ENCODE measurements around the gene SLC35F3. TPM values are rescaled to one million over a fixed set of nuclear protein-coding genes. Genes with fewer than 3 reads are reported as not detected.
A peak's percentile ranks its signal among the peaks of the same experiment; 100 is the strongest.

SLC35F3 gene
- total RNA-seq, 2 donors from 2014 or later: 14.4 to 14.8 TPM

DNA sequence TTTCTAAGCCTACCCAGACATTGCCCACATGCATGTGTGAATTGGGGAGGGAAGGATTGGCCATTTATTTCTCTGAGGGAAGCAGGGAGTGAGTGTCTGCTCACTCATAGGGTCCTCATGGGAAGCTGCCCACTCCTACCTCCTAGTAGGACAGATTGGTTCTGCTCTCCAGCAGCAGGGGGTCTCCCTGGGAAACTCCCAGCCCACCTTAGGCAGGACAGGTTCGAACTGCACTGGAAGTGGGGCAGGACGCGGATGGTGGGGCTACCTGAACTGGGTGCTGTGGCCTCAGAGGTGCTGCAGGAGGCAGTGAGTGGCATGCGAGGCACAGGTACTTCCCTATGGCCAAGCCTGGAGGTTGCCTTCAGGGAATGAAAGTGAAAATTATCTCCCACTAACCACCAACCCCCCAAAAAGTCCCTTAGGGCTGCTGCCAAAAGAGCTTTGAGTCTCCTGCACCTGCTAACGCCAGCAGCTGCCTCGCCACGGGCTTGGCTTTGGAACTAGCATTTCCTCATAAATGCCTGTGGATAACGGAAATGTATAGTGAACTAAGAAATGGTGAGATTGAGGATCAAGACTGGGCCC is 311.7 kb downstream of the SLC35F3 start:
- whole genome bisulfite sequencing, 2 experiments (ENCODE audit: insufficient coverage in 1 of 2, insufficient read length in 1 of 2): 92 to 96% methylated on average over 4 to 8 of the region's 8 CpGs
- H3K27me3 ChIP-seq (ENCODE audit: control insufficient read depth, insufficient read depth, low read length, poor library complexity, severe bottlenecking): no peaks in the 10 kb centered on the region
- H3K27ac ChIP-seq (ENCODE audit: low read depth, low read length): no peak overlapping the region
- Mint-ChIP-seq H3K27me3 (ENCODE audit: insufficient read depth) (no peaks in the 10 kb centered on the region), H3K9me3 (peaks cover 11% of the 10 kb centered on the region), H3K4me1 (peaks cover 35% of the 10 kb centered on the region), H3K4me3 (peak overlapping the region; percentile 84), H3K27ac (no peak overlapping the region), H3K36me3 (ENCODE audit: low read depth) (peaks cover 13% of the 10 kb centered on the region)
- no peaks in the 10 kb centered on the region for H3K36me3 ChIP-seq (ENCODE audit: control insufficient read depth, insufficient read depth, low read length)
- H3K4me3 ChIP-seq (ENCODE audit: low read length): no peak overlapping the region
- TF ChIP-seq, protein P1, sequence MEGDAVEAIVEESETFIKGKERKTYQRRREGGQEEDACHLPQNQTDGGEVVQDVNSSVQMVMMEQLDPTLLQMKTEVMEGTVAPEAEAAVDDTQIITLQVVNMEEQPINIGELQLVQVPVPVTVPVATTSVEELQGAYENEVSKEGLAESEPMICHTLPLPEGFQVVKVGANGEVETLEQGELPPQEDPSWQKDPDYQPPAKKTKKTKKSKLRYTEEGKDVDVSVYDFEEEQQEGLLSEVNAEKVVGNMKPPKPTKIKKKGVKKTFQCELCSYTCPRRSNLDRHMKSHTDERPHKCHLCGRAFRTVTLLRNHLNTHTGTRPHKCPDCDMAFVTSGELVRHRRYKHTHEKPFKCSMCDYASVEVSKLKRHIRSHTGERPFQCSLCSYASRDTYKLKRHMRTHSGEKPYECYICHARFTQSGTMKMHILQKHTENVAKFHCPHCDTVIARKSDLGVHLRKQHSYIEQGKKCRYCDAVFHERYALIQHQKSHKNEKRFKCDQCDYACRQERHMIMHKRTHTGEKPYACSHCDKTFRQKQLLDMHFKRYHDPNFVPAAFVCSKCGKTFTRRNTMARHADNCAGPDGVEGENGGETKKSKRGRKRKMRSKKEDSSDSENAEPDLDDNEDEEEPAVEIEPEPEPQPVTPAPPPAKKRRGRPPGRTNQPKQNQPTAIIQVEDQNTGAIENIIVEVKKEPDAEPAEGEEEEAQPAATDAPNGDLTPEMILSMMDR (conservative IDR thresholded peaks at IDR 0.05): no peak
- peaks cover 7% of the 10 kb centered on the region for H3K4me1 ChIP-seq (ENCODE audit: control insufficient read depth, insufficient read depth, low read length)
- no peak overlapping the region for H3K9ac ChIP-seq (ENCODE audit: extremely low read depth, low read length, poor library complexity, severe bottlenecking)
- peaks cover 12% of the 10 kb centered on the region for H3K9me3 ChIP-seq (ENCODE audit: control insufficient read depth, low read length)
- no peak for DNase-seq

DNA sequence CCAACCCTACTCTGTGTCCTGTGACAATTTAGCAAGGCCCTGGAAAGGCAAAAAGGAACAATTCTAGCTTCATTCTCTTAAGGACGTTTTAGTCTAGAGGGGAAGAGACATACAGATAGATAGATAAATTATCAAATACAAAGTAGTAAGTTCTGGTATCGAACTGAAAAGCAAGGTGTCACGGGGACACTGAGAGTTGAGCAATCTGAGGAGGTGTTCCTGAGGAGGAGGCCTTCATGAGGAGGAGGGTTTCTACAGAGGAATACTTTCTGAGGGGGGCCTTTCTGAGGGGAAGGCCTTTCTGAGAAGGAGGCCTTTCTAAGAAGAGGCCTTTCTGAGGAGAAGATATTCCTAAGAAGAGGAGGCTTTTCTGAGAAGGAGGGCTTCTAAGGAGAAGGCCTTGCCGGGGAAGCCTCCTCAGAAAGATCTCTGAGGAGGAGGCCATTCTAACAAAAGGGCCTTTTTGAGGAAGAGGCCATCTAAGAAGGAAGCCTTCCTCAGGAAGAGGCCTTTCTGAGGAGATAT is 312.9 kb downstream of the SLC35F3 start:
- Mint-ChIP-seq H3K4me1 (peaks cover 35% of the 10 kb centered on the region), H3K27me3 (ENCODE audit: insufficient read depth) (no peaks in the 10 kb centered on the region), H3K9me3 (no peaks in the 10 kb centered on the region), H3K27ac (no peak overlapping the region), H3K36me3 (ENCODE audit: low read depth) (peaks cover 3% of the 10 kb centered on the region), H3K4me3 (no peak overlapping the region)
- Histone ChIP-seq H3K36me3 (ENCODE audit: control insufficient read depth, insufficient read depth, low read length) (no peaks in the 10 kb centered on the region), H3K4me1 (ENCODE audit: control insufficient read depth, insufficient read depth, low read length) (peaks cover 7% of the 10 kb centered on the region), H3K9me3 (ENCODE audit: control insufficient read depth, low read length) (peaks cover 14% of the 10 kb centered on the region), H3K27me3 (ENCODE audit: control insufficient read depth, insufficient read depth, low read length, poor library complexity, severe bottlenecking) (no peaks in the 10 kb centered on the region), H3K9ac (ENCODE audit: extremely low read depth, low read length, poor library complexity, severe bottlenecking) (no peak overlapping the region), H3K4me3 (ENCODE audit: low read length) (no peak overlapping the region), H3K27ac (ENCODE audit: low read depth, low read length) (no peak overlapping the region)
- no peak for DNase-seq
- WGBS, 2 experiments (ENCODE audit: insufficient coverage in 1 of 2, insufficient read length in 1 of 2): 91 to 96% methylated on average over 3 to 4 of the region's 4 CpGs
- TF ChIP-seq, protein P1 (conservative IDR thresholded peaks at IDR 0.05): no peak

DNA sequence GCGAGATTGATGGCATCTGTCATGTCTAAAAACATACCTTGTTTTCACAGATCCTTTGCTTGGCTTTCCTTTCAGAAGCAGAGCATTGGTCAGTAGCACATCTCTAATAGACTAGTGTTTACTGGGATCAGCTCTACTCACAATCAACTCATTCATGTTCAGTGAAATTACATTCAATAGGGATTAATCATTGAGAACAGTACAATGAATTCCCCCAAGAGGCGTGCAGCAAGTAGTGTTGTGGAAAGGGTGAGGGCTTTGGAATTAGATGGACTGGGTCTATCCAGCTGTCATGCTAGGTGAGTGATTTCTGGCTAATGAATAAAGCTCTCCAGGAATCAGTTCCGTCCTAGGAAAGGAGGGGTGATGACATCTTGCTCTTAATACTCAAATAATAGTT is 313.6 kb downstream of the SLC35F3 start:
- H3K27ac ChIP-seq (ENCODE audit: low read depth, low read length): no peak overlapping the region
- no peak overlapping the region for H3K4me3 Mint-ChIP-seq
- peaks cover 3% of the 10 kb centered on the region for H3K36me3 Mint-ChIP-seq (ENCODE audit: low read depth)
- H3K27me3 ChIP-seq (ENCODE audit: control insufficient read depth, insufficient read depth, low read length, poor library complexity, severe bottlenecking): no peaks in the 10 kb centered on the region
- no peak for DNase-seq
- peaks cover 32% of the 10 kb centered on the region for H3K4me1 Mint-ChIP-seq
- H3K36me3 ChIP-seq (ENCODE audit: control insufficient read depth, insufficient read depth, low read length): no peaks in the 10 kb centered on the region
- H3K4me1 ChIP-seq (ENCODE audit: control insufficient read depth, insufficient read depth, low read length): peaks cover 7% of the 10 kb centered on the region
- no peak overlapping the region for H3K27ac Mint-ChIP-seq
- no peak overlapping the region for H3K9ac ChIP-seq (ENCODE audit: extremely low read depth, low read length, poor library complexity, severe bottlenecking)
- no peak overlapping the region for H3K4me3 ChIP-seq (ENCODE audit: low read length)
- TF ChIP-seq, protein P1 (conservative IDR thresholded peaks at IDR 0.05): no peak
- H3K27me3 Mint-ChIP-seq (ENCODE audit: insufficient read depth): no peaks in the 10 kb centered on the region
- peaks cover 19% of the 10 kb centered on the region for H3K9me3 ChIP-seq (ENCODE audit: control insufficient read depth, low read length)
- H3K9me3 Mint-ChIP-seq: no peaks in the 10 kb centered on the region
- 95 to 100% methylated on average over 2 to 3 of the region's 3 CpGs for WGBS, 2 experiments (ENCODE audit: insufficient coverage in 1 of 2, insufficient read length in 1 of 2)
